PFSK-1 (cell line): Measurements from ENCODE around the gene RHOT2.

ENCODE experiments used
- POLR2AphosphoS5 ChIP-seq: IDR thresholded peaks from 2 replicates; pipeline ENCODE4 v1.6.1; 2012; ENCODE audit warnings: low read depth, mild to moderate bottlenecking, control low read depth, low read length, moderate library complexity
- REST ChIP-seq, 2 experiments: IDR thresholded peaks; 2 replicates each; pipeline versions ENCODE4 v1.6.1 to v1.8.0; 2011 to 2012; ENCODE audit warnings: low read depth in 2 of 2, low read length in 2 of 2, control low read depth in 1 of 2, inconsistent platforms in 1 of 2, mild to moderate bottlenecking in 1 of 2, moderate library complexity in 1 of 2; ENCODE audit not compliant: insufficient read depth in 1 of 2
- TAF1 ChIP-seq: IDR thresholded peaks from 2 replicates; pipeline ENCODE4 v1.6.1; 2012; ENCODE audit warnings: low read length, control low read depth, borderline replicate concordance; ENCODE audit not compliant: insufficient read depth

GRCh38 chr16:668519-669171 is 713 bp downstream of the RHOT2 start:
- TF ChIP-seq POLR2AphosphoS5, result no peak
- TF ChIP-seq REST (IDR thresholded peaks at IDR 0.05; ENCODE audit: insufficient read depth in 1 of 2, low read depth in 2 of 2, low read length in 2 of 2), result no peak
- no peak for TF ChIP-seq TAF1
